GM21528 (cell line): ENCODE measurements around the gene MATN1.
"Not testable (repeated sequence)": the region's sequence is repeated elsewhere in the genome, so short reads cannot be mapped to it uniquely, and the experiment has no call there.

Experiments used
- ATAC-seq: cut with Tn5 transposase; IDR thresholded peaks from one replicate; pipeline ENCODE4 v1.9.1; 2021; ENCODE audit warnings: mild to moderate bottlenecking, moderate library complexity; ENCODE audit not compliant: unreplicated experiment, low FRiP score

The MATN1 gene

GRCh38 chr1:30723331-30723755, at the start of gene MATN1:
Gene MATN1 (minus strand): TSS chr1:30723585. CDS start chr1:30723551, 34 bp downstream.
- no peak for ATAC-seq

GRCh38 chr1:30771005-30771404, 47.6 kb upstream of the MATN1 start:
- ATAC-seq, result no peak

- ATAC-seq, result no peak
Measured at GRCh38 chr1:30770150-30770549, 46.8 kb upstream of the MATN1 start.

- ATAC-seq, result no peak
Measured at GRCh38 chr1:30768830-30769718, 45.7 kb upstream of the MATN1 start.

GRCh38 chr1:30768159-30768829, 44.9 kb upstream of the MATN1 start:
- ATAC-seq, result no peak

- not testable (repeated sequence) for ATAC-seq
Measured at GRCh38 chr1:30766948-30767347, 43.6 kb upstream of the MATN1 start.

GRCh38 chr1:30765556-30766434, 42.4 kb upstream of the MATN1 start:
- ATAC-seq, result no peak

GRCh38 chr1:30764939-30765555, 41.7 kb upstream of the MATN1 start:
- no peak for ATAC-seq

- ATAC-seq, result no peak
Measured at GRCh38 chr1:30764396-30764795, 41.0 kb upstream of the MATN1 start.

- ATAC-seq, result no peak
Measured at GRCh38 chr1:30763651-30764248, 40.4 kb upstream of the MATN1 start.

- no peak for ATAC-seq
Measured at GRCh38 chr1:30762930-30763650, 39.7 kb upstream of the MATN1 start.

- no peak for ATAC-seq
Measured at GRCh38 chr1:30762152-30762929, 39.0 kb upstream of the MATN1 start.

GRCh38 chr1:30761381-30762151, 38.2 kb upstream of the MATN1 start:
- ATAC-seq, result no peak

- ATAC-seq, result no peak
Measured at GRCh38 chr1:30760596-30761324, 37.4 kb upstream of the MATN1 start.

- ATAC-seq, result no peak
Measured at GRCh38 chr1:30759718-30760281, 36.4 kb upstream of the MATN1 start.

GRCh38 chr1:30758785-30759380, 35.5 kb upstream of the MATN1 start:
- no peak for ATAC-seq
